Osteoblast (primary cell): ENCODE data around the gene CCKAR. TPM values are rescaled to one million over a fixed set of nuclear protein-coding genes. Genes with fewer than 3 reads are reported as not detected.

ENCODE experiments used
- DNase-seq: peaks from one replicate; pipeline ENCODE4 v3.0.0; 2011; ENCODE audit warnings: low spot score, mixed read lengths; ENCODE audit not compliant: insufficient read length; ENCODE audit errors: missing footprints
- H2AFZ ChIP-seq: 2 replicates; pipeline ENCODE4 v1.6.0; 2011; ENCODE audit warnings: mild to moderate bottlenecking, low read length
- H3K27ac ChIP-seq: 2 replicates; pipeline ENCODE4 v1.5.1; 2011; ENCODE audit warnings: mild to moderate bottlenecking, low read depth, low read length, moderate library complexity
- H3K27me3 ChIP-seq: 2 replicates; pipeline ENCODE4 v1.6.0; 2012; ENCODE audit warnings: mild to moderate bottlenecking, control low read depth, inconsistent platforms, low read length, moderate library complexity; ENCODE audit not compliant: insufficient read depth
- H3K36me3 ChIP-seq: 2 replicates; pipeline ENCODE4 v1.5.1; 2011; ENCODE audit warnings: mild to moderate bottlenecking, low read length, control low read depth, moderate library complexity; ENCODE audit not compliant: insufficient read depth
- H3K4me1 ChIP-seq: 2 replicates; pipeline ENCODE4 v1.5.1; 2011; ENCODE audit warnings: mild to moderate bottlenecking, low read length, control low read depth, moderate library complexity; ENCODE audit not compliant: insufficient read depth
- H3K4me2 ChIP-seq: 2 replicates; pipeline ENCODE4 v1.6.0; 2011; ENCODE audit warnings: mild to moderate bottlenecking, low read length; ENCODE audit not compliant: insufficient read depth
- H3K4me3 ChIP-seq: fragments of 200-600 bp; sonication (generic); 3 replicates; pipeline ENCODE4 v1.5.1; 2012; ENCODE audit warnings: mild to moderate bottlenecking, low read length, inconsistent platforms; ENCODE audit not compliant: insufficient read depth
- H3K79me2 ChIP-seq: 2 replicates; pipeline ENCODE4 v1.6.0; 2012; ENCODE audit warnings: mild to moderate bottlenecking, low read length, control low read depth, inconsistent platforms; ENCODE audit not compliant: insufficient read depth
- H3K9me3 ChIP-seq: 2 replicates; pipeline ENCODE4 v1.5.1; 2011; ENCODE audit warnings: low read depth, low read length, control low read depth
- H4K20me1 ChIP-seq: 2 replicates; pipeline ENCODE4 v1.6.0; 2012; ENCODE audit warnings: mild to moderate bottlenecking, low read length, control low read depth; ENCODE audit not compliant: insufficient read depth
- total RNA-seq: library from RNA; depleted of rRNA; stranded (reverse); fragments of >200 nt; gene quantifications from 2 replicates; pipeline ENCODE4 v1.2.3, GENCODE V29; 2012
- TF ChIP-seq, protein P1 (sequence below): IDR thresholded peaks from 2 replicates; pipeline ENCODE4 v1.5.1; 2011; ENCODE audit warnings: mild to moderate bottlenecking, low read depth, low read length, moderate library complexity; ENCODE audit errors: extremely low read depth

The CCKAR gene
- total RNA-seq, 1 donor, result 2.5 TPM

DNA sequence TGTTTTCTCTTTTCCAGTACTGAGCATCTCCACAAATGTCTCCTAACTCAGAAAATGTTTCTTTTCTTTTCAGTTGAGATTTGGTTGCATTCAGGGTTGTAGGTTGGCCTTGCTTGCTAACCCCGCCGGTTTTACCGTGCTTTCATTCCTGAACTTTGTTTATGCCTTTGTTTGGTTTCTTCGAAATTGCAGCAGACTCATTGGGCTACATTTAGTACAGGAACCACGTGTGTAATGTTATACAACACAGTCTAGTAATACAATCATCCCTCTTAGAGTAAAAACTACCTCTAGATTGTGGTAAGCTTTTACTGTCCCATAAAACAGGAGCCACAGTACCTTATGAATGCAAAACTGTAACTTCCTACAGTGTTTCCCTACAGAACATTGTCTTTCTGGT lies 57.9 kb downstream of the CCKAR start:
- peaks cover 53% of the 10 kb centered on the region for H3K36me3 ChIP-seq
- no peaks in the 10 kb centered on the region for H3K9me3 ChIP-seq
- no peaks in the 10 kb centered on the region for H4K20me1 ChIP-seq
- no peak overlapping the region for H3K4me2 ChIP-seq
- no peaks in the 10 kb centered on the region for H3K27me3 ChIP-seq
- H3K4me1 ChIP-seq, result peaks cover 11% of the 10 kb centered on the region
- DNase-seq, result no peak
- H3K79me2 ChIP-seq, result peaks cover 12% of the 10 kb centered on the region
- TF ChIP-seq, protein P1, sequence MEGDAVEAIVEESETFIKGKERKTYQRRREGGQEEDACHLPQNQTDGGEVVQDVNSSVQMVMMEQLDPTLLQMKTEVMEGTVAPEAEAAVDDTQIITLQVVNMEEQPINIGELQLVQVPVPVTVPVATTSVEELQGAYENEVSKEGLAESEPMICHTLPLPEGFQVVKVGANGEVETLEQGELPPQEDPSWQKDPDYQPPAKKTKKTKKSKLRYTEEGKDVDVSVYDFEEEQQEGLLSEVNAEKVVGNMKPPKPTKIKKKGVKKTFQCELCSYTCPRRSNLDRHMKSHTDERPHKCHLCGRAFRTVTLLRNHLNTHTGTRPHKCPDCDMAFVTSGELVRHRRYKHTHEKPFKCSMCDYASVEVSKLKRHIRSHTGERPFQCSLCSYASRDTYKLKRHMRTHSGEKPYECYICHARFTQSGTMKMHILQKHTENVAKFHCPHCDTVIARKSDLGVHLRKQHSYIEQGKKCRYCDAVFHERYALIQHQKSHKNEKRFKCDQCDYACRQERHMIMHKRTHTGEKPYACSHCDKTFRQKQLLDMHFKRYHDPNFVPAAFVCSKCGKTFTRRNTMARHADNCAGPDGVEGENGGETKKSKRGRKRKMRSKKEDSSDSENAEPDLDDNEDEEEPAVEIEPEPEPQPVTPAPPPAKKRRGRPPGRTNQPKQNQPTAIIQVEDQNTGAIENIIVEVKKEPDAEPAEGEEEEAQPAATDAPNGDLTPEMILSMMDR, result no peak
- H3K27ac ChIP-seq, result no peak overlapping the region
- no peak overlapping the region for H3K4me3 ChIP-seq
- no peak overlapping the region for H2AFZ ChIP-seq

DNA sequence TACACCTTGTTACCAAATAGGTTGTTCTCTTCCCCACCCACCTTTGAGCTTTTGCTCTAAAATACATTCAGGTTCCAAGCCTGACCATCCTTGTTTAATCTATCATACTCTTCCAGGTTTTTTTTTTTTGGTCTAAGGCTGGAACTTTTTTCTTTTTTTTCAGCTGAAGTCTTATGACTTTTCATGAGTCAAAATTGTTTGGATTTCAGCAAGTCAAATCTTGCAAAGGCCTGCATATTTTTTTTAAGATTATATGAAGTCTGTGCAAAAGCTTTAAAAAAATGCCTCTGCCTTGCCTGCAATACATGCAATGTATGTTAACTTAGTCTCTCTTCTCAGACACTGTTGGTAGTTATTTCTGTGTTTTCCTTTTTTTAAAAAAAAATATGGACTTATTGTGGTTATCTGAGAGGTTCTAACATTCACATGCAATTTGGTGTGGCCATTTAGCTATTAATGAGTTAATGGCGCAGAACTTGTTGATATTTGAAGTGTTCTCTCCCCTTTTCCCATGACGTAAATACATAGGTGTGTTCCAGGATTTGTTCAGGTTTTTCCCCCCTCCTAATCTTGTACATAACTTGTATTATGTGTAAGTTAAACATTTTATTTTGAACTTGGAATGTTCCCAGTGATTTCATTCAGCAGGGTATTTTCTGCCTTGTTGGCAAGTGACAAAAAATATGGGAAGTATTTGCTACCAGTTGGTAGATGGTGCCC lies 58.7 kb downstream of the CCKAR start:
- H3K4me3 ChIP-seq, result no peak overlapping the region
- no peaks in the 10 kb centered on the region for H4K20me1 ChIP-seq
- TF ChIP-seq, protein P1, result no peak
- peaks cover 19% of the 10 kb centered on the region for H3K79me2 ChIP-seq
- peaks cover 55% of the 10 kb centered on the region for H3K36me3 ChIP-seq
- no peaks in the 10 kb centered on the region for H3K27me3 ChIP-seq
- H3K9me3 ChIP-seq, result no peaks in the 10 kb centered on the region
- peaks cover 11% of the 10 kb centered on the region for H3K4me1 ChIP-seq
- H3K27ac ChIP-seq, result no peak overlapping the region
- no peak for DNase-seq
- H2AFZ ChIP-seq, result no peak overlapping the region
- no peak overlapping the region for H3K4me2 ChIP-seq

Other genes with a start within 250 kb of the CCKAR start
- gene RBPJ, start 169.5 kb downstream of the CCKAR start, total RNA-seq, result 106 and 109 TPM in 2 replicates
- gene TBC1D19, start 93.6 kb upstream of the CCKAR start, total RNA-seq, result 49.2 and 56.1 TPM in 2 replicates